ENCODE measurements around the gene KATNAL1.

Gene KATNAL1

GRCh38 chr13:30164146-30164545, 143.2 kb downstream of the KATNAL1 start:
- Histone ChIP-seq H3K79me2 (ENCODE audit: control insufficient read depth, low read length) (no peaks in the 10 kb centered on the region), H3K36me3 (ENCODE audit: control insufficient read depth, low read length) (no peaks in the 10 kb centered on the region), H3K4me1 (ENCODE audit: control insufficient read depth, low read length) (0 out of 2 replicates have a peak, but pooled peaks cover 2% of the 10 kb centered on the region), H3F3A (ENCODE audit: control insufficient read depth, insufficient read depth) (no peaks in the 10 kb centered on the region), H3K9me3 (ENCODE audit: control insufficient read depth, insufficient read depth, low read length) (no peaks in the 10 kb centered on the region), H4K20me1 (ENCODE audit: control insufficient read depth, insufficient read depth, low read depth, low read length) (no peaks in the 10 kb centered on the region), H3K4me3 (ENCODE audit: low read length) (no peak overlapping the region), H3K9me2 (replicated peaks; ENCODE audit: control insufficient read depth, low read length) (no peaks in the 10 kb centered on the region), H3K27me3 (ENCODE audit: control insufficient read depth, low read length) (peaks cover 4% of the 10 kb centered on the region), H3K4me2 (ENCODE audit: low read length) (no peak overlapping the region), H3K27ac (ENCODE audit: low read depth, low read length) (no peak overlapping the region)
- no peak for TF ChIP-seq EZH2phosphoT487 (IDR thresholded peaks at IDR 0.05; ENCODE audit: borderline replicate concordance, low read length)
- TF ChIP-seq CTCF (IDR thresholded peaks at IDR 0.05; ENCODE audit: low read depth, low read length, poor library complexity, severe bottlenecking), result no peak

DNA sequence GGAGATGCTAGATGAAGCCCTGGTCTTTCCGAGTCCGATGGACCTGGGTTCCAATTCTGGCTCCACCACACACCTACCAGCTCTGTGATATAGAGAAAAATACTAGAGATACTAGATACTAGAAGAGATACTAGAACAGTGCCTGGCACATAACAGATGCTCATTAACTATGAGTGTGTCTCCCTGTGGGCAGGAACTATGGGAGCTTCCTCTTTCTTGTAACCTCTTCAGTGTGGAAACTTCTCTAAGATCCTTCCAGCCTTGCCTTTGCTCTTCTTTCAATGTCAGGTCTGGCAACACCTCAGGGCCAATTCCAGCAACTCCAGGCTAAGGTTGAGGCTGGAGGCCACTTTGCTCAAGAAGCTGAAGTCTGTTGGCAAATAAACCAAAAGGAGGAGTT, 143.9 kb downstream of the KATNAL1 start:
- no peak overlapping the region for H3K27ac ChIP-seq (ENCODE audit: low read depth, low read length)

GRCh38 chr13:30159446-30159839, 147.9 kb downstream of the KATNAL1 start:
- H3K79me2 ChIP-seq (ENCODE audit: control insufficient read depth, low read length), result no peaks in the 10 kb centered on the region
- H3K27ac ChIP-seq (ENCODE audit: low read depth, low read length), result no peak overlapping the region
- 0 out of 2 replicates have a peak, but pooled peaks cover 7% of the 10 kb centered on the region for H3K4me1 ChIP-seq (ENCODE audit: control insufficient read depth, low read length)
- no peaks in the 10 kb centered on the region for H3F3A ChIP-seq (ENCODE audit: control insufficient read depth, insufficient read depth)
- no peak for TF ChIP-seq CTCF (IDR thresholded peaks at IDR 0.05; ENCODE audit: low read depth, low read length, poor library complexity, severe bottlenecking)
- TF ChIP-seq EZH2phosphoT487 (IDR thresholded peaks at IDR 0.05; ENCODE audit: borderline replicate concordance, low read length), result no peak
- H4K20me1 ChIP-seq (ENCODE audit: control insufficient read depth, insufficient read depth, low read depth, low read length), result no peaks in the 10 kb centered on the region
- H3K36me3 ChIP-seq (ENCODE audit: control insufficient read depth, low read length), result no peaks in the 10 kb centered on the region
- H3K9me3 ChIP-seq (ENCODE audit: control insufficient read depth, insufficient read depth, low read length), result no peaks in the 10 kb centered on the region
- no peaks in the 10 kb centered on the region for H3K9me2 ChIP-seq (replicated peaks; ENCODE audit: control insufficient read depth, low read length)
- H3K27me3 ChIP-seq (ENCODE audit: control insufficient read depth, low read length), result peaks cover 18% of the 10 kb centered on the region
- H3K4me3 ChIP-seq (ENCODE audit: low read length), result no peak overlapping the region
- H3K4me2 ChIP-seq (ENCODE audit: low read length), result no peak overlapping the region

More for the DNA sequence above, 143.9 kb downstream of the KATNAL1 start:
- Histone ChIP-seq H4K20me1 (ENCODE audit: control insufficient read depth, insufficient read depth, low read depth, low read length) (no peaks in the 10 kb centered on the region), H3K9me3 (ENCODE audit: control insufficient read depth, insufficient read depth, low read length) (no peaks in the 10 kb centered on the region), H3K4me2 (ENCODE audit: low read length) (no peak overlapping the region), H3F3A (ENCODE audit: control insufficient read depth, insufficient read depth) (no peaks in the 10 kb centered on the region), H3K4me1 (ENCODE audit: control insufficient read depth, low read length) (0 out of 2 replicates have a peak, but pooled peaks cover 7% of the 10 kb centered on the region), H3K27me3 (ENCODE audit: control insufficient read depth, low read length) (peaks cover 4% of the 10 kb centered on the region), H3K9me2 (replicated peaks; ENCODE audit: control insufficient read depth, low read length) (no peaks in the 10 kb centered on the region), H3K4me3 (ENCODE audit: low read length) (no peak overlapping the region), H3K79me2 (ENCODE audit: control insufficient read depth, low read length) (no peaks in the 10 kb centered on the region), H3K36me3 (ENCODE audit: control insufficient read depth, low read length) (no peaks in the 10 kb centered on the region)
- no peak for TF ChIP-seq CTCF (IDR thresholded peaks at IDR 0.05; ENCODE audit: low read depth, low read length, poor library complexity, severe bottlenecking)
- no peak for TF ChIP-seq EZH2phosphoT487 (IDR thresholded peaks at IDR 0.05; ENCODE audit: borderline replicate concordance, low read length)

All from DOHH2 (cell line).